T-helper 2 cell treated with Interferon-gamma antibody and Interleukin-4, amounts not matched to agents 100 ng/mL and 5 ng/mL, for 36 hours (primary cell): ENCODE measurements around the gene NR2F1. TPM values are rescaled to one million over a fixed set of nuclear protein-coding genes. Genes with fewer than 3 reads are reported as not detected.
"Not testable (repeated sequence)": the region's sequence is repeated elsewhere in the genome, so short reads cannot be mapped to it uniquely, and the experiment has no call there.

Source experiments
- intact Hi-C: fragments of 100-400 bp; cut with micrococcal nuclease; formaldehyde crosslinking; loops from one replicate; pipeline ENCODE4 v1.15.1; 2023
- total RNA-seq: library from RNA; stranded (reverse); gene quantifications from 2 replicates; pipeline ENCODE4 v1.2.3, GENCODE V29; 2022

NR2F1 gene
- total RNA-seq, result not detected in 2 replicates

GRCh38 chr5:93582677-93583438 lies at the start of gene NR2F1:
TSS of gene NR2F1 (plus strand) at chr5:93583222. CDS start at chr5:93585024, 1,802 bp downstream.
- intact Hi-C loops, result no loop called here

- intact Hi-C loops, result no loop called here
Observed at GRCh38 chr5:93545872-93546271, 37.1 kb upstream of the NR2F1 start.

- intact Hi-C loops, result not testable (repeated sequence)
Observed at GRCh38 chr5:93549594-93549993, 33.4 kb upstream of the NR2F1 start.

GRCh38 chr5:93557021-93557604 lies 25.9 kb upstream of the NR2F1 start:
- intact Hi-C loops, result no loop called here

- intact Hi-C loops, result no loop called here
Observed at GRCh38 chr5:93566091-93566490, 16.9 kb upstream of the NR2F1 start.

DNA sequence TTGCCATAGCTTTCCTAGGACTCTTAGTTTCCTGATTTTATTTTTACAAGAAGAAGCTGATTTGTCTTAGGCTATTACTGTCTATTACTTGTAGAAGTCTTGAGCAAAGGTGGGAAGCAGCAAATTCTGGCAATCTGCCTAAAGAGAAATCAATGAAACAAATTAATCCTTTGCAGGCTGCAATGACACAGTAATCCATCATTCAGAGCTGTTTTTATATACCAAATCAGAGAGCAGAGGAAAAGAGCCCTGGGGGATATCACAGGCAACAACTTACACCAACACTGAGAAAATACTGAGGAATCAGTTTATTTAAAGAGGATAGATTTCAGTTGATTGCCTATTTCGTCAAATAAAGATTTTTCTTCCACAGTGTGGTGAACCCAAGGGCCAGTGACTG lies 15.6 kb upstream of the NR2F1 start:
- intact Hi-C loops, result no loop called here

DNA sequence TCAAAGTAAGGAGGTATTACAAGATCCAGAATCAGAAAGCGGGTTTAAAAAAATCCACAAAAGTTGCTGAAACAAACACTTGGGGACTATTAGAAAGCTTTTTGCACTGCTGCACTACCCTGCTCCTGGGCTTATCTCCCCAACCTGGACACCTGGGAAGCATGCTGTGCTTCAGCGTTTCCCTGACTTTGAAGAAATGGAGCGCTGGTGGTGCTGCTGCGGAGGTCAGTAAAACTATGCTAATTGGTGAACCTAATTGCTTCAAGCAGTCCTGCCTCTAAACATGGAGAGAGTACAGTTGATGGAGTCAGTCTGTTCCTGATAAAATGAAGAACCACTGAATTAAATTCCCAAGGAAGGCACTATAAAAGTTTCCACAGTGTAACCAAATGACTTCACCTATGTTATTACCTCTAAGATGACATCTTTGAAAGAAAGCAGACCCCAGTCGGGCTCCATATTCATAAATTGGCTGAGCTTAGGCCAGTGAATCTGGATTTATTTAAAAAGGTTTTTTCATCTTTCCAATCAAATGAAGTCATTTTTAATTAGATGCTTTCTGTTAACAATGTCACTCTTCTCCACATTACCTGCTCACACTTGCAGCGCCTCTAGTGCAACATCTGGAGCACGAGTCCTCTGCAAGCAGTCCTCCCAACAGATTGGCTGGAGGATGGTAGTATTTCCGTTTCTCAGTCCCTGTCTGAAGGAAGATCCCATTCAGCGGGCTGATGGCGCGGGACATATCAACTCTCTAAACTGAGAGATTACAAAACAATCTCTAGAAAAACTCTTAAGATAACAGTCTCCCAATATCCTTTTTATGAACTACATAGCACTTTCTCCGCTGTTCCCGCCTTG lies 13.5 kb upstream of the NR2F1 start:
- intact Hi-C loops, result loop anchor here (2.0 kb wide), 2 partner anchors 15 to 31 kb away; no protein-coding TSS in a partner anchor

GRCh38 chr5:93570294-93571113 lies 12.5 kb upstream of the NR2F1 start:
- intact Hi-C loops, result loop anchor here (2.0 kb wide), 2 partner anchors 14 to 30 kb away; no protein-coding TSS in a partner anchor

- intact Hi-C loops, result loop anchor here (2.0 kb wide), 2 partner anchors 13 to 29 kb away; no protein-coding TSS in a partner anchor
Observed at GRCh38 chr5:93571114-93571949, 11.7 kb upstream of the NR2F1 start.

DNA sequence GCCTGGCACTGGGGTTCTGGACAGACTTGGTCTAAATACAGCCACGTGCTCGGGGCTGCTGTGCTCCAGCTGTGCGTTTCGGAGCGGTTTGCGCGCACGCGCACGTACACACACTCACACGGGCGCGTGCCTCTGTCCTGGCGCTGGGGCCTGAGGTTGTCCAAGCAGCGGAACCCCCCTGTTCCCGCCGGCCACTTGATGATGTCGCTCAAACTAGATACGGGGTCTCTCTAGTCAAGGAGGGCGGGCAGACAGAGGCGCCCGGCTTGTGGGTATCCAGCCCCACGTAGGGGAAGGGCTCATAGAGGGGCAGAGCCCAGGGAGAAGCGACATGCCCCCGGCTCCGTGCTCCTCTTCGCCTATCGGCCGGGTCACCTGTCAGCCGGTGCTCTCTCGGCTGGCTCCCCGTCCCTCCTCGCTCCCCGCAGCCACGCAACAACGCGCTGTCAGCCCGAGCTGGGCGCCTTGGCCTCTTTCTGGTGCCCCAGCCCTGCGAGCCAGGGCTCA lies 10.9 kb upstream of the NR2F1 start:
- intact Hi-C loops, result no loop called here

- intact Hi-C loops, result no loop called here
Observed at GRCh38 chr5:93572608-93573353, 10.2 kb upstream of the NR2F1 start.

DNA sequence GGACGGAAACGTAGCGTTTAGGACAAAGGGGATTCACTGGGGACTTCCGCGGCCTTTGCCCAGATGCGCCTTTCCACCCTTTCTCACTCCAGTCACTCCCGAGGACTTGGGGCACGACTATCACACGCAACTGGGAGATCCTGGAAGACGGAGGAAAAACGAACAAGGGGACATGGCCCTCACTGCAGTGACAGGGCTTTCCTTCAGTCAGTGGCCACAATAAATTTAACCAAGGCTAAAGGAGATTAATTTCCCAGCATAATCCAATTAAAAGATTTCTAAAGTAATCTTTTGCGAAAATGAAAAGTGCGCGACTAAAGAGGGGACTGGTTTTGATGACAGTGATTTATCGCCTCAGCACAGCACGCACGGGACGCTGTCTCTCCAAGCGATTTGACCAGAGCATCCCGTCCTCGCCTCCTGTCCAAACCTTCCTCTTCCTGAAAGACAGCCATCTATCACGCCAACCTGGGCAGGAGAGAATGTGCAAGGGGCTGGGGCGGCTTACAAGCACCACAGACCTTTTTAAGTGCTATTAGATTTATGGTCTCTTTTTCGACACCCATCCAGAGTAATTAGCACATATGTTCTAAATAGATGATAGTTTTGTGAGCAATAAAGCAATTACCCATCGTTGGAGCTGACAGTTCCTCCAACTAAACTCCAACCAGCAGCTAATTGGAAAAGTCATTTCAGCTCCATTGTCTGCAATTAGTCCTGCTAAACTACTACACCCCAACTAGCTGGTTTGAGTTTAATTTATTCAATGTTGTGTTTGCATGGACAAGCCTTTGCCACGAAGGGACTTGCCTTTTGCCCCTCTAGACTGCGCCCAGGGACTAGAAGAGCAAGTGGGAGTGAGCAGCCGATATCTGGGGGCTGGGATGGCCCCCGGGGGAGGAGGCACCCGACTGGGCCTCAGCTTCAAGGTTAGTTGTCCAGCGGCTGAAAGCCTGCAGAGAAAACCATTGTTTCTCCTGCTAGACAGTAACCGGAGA lies 9.4 kb upstream of the NR2F1 start:
- intact Hi-C loops, result no loop called here

- intact Hi-C loops, result no loop called here
Observed at GRCh38 chr5:93574491-93575305, 8.3 kb upstream of the NR2F1 start.

- intact Hi-C loops, result no loop called here
Observed at GRCh38 chr5:93575461-93576414, 7.3 kb upstream of the NR2F1 start.

- intact Hi-C loops, result no loop called here
Observed at GRCh38 chr5:93576994-93577853, 5.8 kb upstream of the NR2F1 start.
